Activated B cell treated with CpG ODN at 0.5 μM for 24 hours (primary cell): ENCODE results near the gene SLC16A8. TPM values are rescaled to one million over a fixed set of nuclear protein-coding genes. Genes with fewer than 3 reads are reported as not detected.

Experiments
- ATAC-seq: fragments of 200-7000 bp; cut with Tn5 transposase; one replicate; pipeline ENCODE4 v1.10.0; 2021; ENCODE audit warnings: low read depth, mild to moderate bottlenecking, moderate library complexity
- CTCF ChIA-PET: fragments of 350-600 bp; sonication (Branson Sonifier 250); formaldehyde crosslinking; loops from one replicate; lab custom pipeline; 2021; ENCODE audit warnings: antibody characterized with exemption; lab: Charles Lee
- POLR2A ChIA-PET: fragments of 350-600 bp; sonication (Branson Sonifier 250); formaldehyde crosslinking; loops from one replicate; lab custom pipeline; 2021; ENCODE audit warnings: antibody characterized with exemption; lab: Charles Lee
- DNase-seq: peaks from one replicate; pipeline ENCODE4 v3.0.0; 2022
- H3K27ac Mint-ChIP-seq: one replicate; pipeline ENCODE4 v1.8.0; 2020; ENCODE audit warnings: mixed read lengths
- H3K27me3 Mint-ChIP-seq: one replicate; pipeline ENCODE4 v1.8.0; 2021; ENCODE audit warnings: mixed read lengths
- H3K36me3 Mint-ChIP-seq: one replicate; pipeline ENCODE4 v1.8.0; 2021; ENCODE audit warnings: low read depth, mixed read lengths
- H3K4me1 Mint-ChIP-seq: one replicate; pipeline ENCODE4 v1.8.0; 2021; ENCODE audit warnings: mixed read lengths
- H3K4me3 Mint-ChIP-seq: one replicate; pipeline ENCODE4 v1.8.0; 2020; ENCODE audit warnings: mild to moderate bottlenecking, mixed read lengths
- H3K9me3 Mint-ChIP-seq: one replicate; pipeline ENCODE4 v1.8.0; 2020; ENCODE audit warnings: mixed read lengths
- CTCF ChIP-seq: fragments of 200-600 bp; IDR thresholded peaks from one replicate; pipeline ENCODE4 v1.8.0; 2022; ENCODE audit warnings: antibody characterized with exemption, mild to moderate bottlenecking
- intact Hi-C: fragments of 100-400 bp; cut with micrococcal nuclease; formaldehyde crosslinking; loops from one replicate; pipeline ENCODE4 v1.15.1; 2024
- total RNA-seq: library from RNA; stranded (reverse); gene quantifications from 2 replicates; pipeline ENCODE4 v1.2.3, GENCODE V29; 2022

The SLC16A8 gene
- total RNA-seq, 1 donor from 2014 or later, result not detected

- intact Hi-C loops, result no loop called here
- peaks cover 8% of the 10 kb centered on the region for H3K27me3 Mint-ChIP-seq
- H3K27ac Mint-ChIP-seq, result no peak overlapping the region
- ChIA-PET POLR2A (no interaction called here), CTCF (no interaction called here)
- peaks cover 5% of the 10 kb centered on the region for H3K4me1 Mint-ChIP-seq
- no peak for TF ChIP-seq CTCF
- DNase-seq (no peak), ATAC-seq (no peak)
- peaks cover 26% of the 10 kb centered on the region for H3K36me3 Mint-ChIP-seq
- H3K4me3 Mint-ChIP-seq, result no peak overlapping the region
- H3K9me3 Mint-ChIP-seq, result no peaks in the 10 kb centered on the region
These were observed 6.9 kb downstream of the SLC16A8 start for GRCh38 chr22:38077096-38077495.

GRCh38 chr22:38075961-38076360 is 8.0 kb downstream of the SLC16A8 start:
- ChIA-PET POLR2A (no interaction called here), CTCF (no interaction called here)
- no peak for TF ChIP-seq CTCF
- Mint-ChIP-seq H3K4me1 (no peaks in the 10 kb centered on the region), H3K4me3 (no peak overlapping the region), H3K27me3 (peaks cover 8% of the 10 kb centered on the region), H3K36me3 (peaks cover 35% of the 10 kb centered on the region), H3K27ac (no peak overlapping the region), H3K9me3 (no peaks in the 10 kb centered on the region)
- no peak for ATAC-seq
- intact Hi-C loops, result no loop called here
- DNase-seq, result no peak

GRCh38 chr22:38075105-38075825 is 8.7 kb downstream of the SLC16A8 start:
- DNase-seq (no peak), ATAC-seq (no peak)
- TF ChIP-seq CTCF, result no peak
- Mint-ChIP-seq H3K4me3 (no peak overlapping the region), H3K9me3 (no peaks in the 10 kb centered on the region), H3K27me3 (peaks cover 8% of the 10 kb centered on the region), H3K27ac (no peak overlapping the region), H3K36me3 (peaks cover 42% of the 10 kb centered on the region), H3K4me1 (no peaks in the 10 kb centered on the region)
- intact Hi-C loops, result no loop called here
- CTCF ChIA-PET, result no interaction called here
- POLR2A ChIA-PET, result no interaction called here

GRCh38 chr22:38074181-38075104 is 9.5 kb downstream of the SLC16A8 start:
- H3K4me3 Mint-ChIP-seq, result no peak overlapping the region
- peaks cover 49% of the 10 kb centered on the region for H3K36me3 Mint-ChIP-seq
- peaks cover under 1% of the 10 kb centered on the region for H3K27me3 Mint-ChIP-seq
- ChIA-PET POLR2A (no interaction called here), CTCF (no interaction called here)
- intact Hi-C loops, result no loop called here
- H3K27ac Mint-ChIP-seq, result no peak overlapping the region
- TF ChIP-seq CTCF, result no peak
- no peaks in the 10 kb centered on the region for H3K9me3 Mint-ChIP-seq
- H3K4me1 Mint-ChIP-seq, result no peaks in the 10 kb centered on the region
- ATAC-seq, result no peak
- DNase-seq, result no peak
